HK-2 (cell line): Measurements from ENCODE around the gene PGAP2.
"Not testable (repeated sequence)": the region's sequence is repeated elsewhere in the genome, so short reads cannot be mapped to it uniquely, and the experiment has no call there.

ENCODE experiments used
- DNase-seq: peaks from one replicate; pipeline ENCODE4 v3.0.0-alpha.2; 2018; ENCODE audit not compliant: unreplicated experiment

PGAP2 gene

GRCh38 chr11:3807909-3808860, at the start of gene PGAP2:
Gene PGAP2 (plus strand): TSS chr11:3808560. CDS start chr11:3811260, 2,700 bp downstream.
- peak; percentile 69 for DNase-seq

- DNase-seq, result no peak
Measured at GRCh38 chr11:3764266-3764665, 44.1 kb upstream of the PGAP2 start.

GRCh38 chr11:3766836-3767235, 41.5 kb upstream of the PGAP2 start:
- not testable (repeated sequence) for DNase-seq

GRCh38 chr11:3767536-3767935, 40.8 kb upstream of the PGAP2 start:
- no peak for DNase-seq

GRCh38 chr11:3773180-3773579, 35.2 kb upstream of the PGAP2 start:
- DNase-seq, result no peak

DNA sequence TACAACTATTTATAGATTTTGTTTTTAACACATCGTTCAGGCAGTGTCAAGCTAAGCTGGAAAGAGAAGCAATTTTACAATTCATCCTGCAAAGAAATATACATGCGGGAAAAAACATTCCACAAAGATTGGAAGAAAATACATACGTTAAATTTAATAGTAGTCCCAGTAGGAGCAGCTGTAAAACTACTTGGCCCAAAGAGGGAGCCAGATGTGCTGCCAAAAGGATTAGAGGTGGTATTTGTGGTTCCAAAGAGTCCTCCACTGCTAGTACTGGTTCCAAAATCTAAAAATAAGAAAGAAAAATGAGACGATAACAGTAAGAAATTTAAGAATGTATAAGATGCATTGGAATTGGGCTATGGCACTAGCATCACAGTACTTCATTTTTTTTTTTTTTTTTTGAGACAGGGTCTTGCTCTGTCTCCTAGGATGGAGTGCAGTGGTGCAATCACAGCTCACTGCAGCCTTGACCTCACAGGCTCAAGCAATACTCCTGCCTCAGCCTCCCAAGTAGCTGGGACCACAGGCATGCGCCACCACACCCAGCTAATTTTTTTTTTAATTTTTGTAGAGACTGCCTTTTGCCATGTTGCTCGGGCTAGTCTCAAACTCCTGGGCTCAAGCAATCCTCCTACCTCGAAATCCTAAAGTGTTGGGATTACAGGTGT, 32.5 kb upstream of the PGAP2 start:
- DNase-seq, result no peak

- no peak for DNase-seq
Measured at GRCh38 chr11:3781423-3781822, 26.9 kb upstream of the PGAP2 start.

DNA sequence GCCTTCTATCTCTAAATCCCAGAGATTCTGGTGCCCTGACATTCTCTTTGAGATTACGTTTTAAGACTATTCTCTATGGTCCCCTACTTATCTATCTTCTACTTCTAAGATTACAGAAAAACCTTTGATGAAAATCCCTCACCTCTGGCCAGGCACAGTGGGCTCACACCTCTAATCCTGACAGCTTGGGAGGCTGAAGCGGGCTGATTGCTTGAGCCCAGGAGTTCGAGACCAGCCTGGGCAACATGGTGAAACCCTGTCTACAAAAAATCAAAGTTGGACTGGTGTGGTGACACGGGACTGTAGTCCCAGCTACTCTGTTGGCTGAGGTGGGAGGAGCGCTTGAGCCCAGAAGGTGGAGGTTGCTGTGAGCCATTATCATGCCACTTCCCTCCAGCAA, 25.4 kb upstream of the PGAP2 start:
- DNase-seq, result no peak

- DNase-seq, result no peak
Measured at GRCh38 chr11:3783611-3784010, 24.7 kb upstream of the PGAP2 start.

GRCh38 chr11:3786781-3787428, 21.5 kb upstream of the PGAP2 start:
- no peak for DNase-seq

DNA sequence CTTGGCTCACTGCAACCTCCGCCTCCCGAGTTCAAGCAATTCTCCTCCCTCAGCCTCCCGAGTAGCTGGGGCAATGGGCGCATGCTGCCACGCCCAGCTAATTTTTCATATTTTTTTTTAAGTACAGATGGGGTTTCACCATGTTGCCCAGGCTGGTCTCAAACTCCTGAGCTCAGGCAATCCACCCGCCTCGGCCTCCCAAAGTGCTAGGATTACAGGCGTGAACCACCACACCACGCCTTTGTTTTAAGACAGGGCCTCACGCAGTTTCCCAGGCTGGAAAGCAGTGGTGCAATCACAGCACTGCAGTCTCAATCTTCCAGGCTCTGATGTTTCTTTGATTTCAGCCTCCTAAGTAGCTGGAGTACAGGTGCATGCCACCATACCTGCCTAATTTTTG, 14.0 kb upstream of the PGAP2 start:
- not testable (repeated sequence) for DNase-seq

DNA sequence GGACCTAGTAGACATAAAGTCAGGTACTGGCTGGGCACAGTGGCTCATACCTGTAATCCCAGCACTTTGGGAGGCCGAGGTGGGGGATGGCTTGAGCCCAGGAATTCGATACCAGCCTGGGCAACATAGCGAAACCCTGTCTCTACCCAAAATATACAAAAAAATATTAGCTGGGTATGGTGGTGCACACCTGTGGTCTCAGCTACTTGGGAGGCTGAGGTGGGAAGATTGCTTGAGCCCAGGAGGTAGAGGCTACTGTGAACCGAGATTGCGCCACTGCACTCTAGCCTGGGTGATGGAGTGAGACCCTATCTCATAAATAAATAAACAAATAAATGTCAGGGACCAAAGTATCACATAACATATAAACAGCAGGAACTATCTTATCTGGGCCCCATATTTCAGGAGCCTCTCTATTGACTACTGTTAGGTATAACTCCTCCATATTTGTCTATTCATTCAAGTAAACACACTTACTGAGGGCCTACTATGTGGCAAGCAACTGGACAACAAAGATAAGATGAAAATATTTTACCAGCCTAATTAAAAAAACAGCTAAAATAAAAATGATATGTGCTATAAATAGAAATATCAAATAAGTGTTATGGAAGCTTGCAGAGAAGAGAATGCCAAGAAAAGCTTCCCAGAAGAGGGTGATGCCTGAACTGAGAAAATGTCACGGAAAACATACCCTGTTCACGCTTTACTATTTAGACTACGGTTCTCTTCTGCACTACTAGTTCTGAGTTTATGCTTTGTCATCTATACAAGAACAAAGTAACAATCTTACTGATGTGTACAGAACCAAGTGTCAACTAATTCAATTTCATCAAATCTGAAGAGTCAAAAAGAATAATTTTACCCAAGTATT, 13.0 kb upstream of the PGAP2 start:
- no peak for DNase-seq

DNA sequence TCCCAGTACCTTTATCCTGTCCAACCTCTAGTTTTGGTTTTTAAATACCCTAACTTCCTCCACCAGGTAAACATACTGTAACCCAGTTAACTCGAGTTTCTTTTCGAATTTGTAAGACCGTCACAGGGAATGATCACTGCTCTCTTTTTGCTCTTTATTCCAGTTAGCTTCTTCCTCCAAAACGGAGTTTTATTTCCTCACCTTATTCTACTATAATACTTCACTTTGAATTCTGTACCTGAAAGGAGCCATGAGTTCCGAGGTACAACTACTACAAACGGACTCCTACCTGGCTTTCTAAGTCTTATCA, 12.4 kb upstream of the PGAP2 start:
- DNase-seq, result no peak

- DNase-seq, result no peak
Measured at GRCh38 chr11:3796346-3796745, 12.0 kb upstream of the PGAP2 start.

GRCh38 chr11:3796801-3797328, 11.5 kb upstream of the PGAP2 start:
- no peak for DNase-seq

DNA sequence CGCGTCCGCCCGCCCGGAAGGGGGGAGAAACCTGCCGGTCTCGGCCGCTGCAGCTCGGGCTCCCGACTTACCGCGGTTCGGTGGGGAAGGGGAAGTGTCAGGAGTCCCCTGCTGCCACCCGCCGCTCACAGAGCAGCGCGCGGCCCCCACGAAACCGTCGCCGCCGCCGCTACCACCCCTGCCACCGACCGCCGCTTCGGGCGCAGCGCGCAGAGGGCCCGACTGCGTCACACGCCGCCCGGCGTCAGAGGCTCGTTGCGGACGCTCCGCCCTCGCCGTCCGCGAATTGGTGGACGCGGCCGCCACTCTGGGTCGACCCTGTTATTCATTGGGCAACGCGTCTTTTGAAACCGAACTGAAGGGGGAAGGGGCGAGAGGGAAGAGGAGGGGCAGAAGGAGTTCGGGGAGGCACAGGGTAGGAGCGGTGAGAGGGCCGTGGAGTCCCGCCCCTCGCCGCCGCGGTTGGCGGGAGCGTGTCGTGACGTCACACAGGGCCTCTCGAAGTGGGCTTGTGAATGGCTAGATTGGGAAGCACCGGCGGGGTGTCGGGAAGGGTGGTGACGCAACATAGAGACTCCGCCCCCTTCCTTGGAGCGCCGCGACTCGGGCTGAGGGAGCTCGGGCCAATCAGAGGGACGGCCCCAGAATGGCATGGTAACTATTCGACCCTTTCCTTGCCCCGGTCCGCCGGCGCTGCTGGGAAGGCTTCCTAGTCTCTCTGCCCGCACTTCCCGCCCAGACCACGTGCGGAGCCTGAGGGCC, 10.8 kb upstream of the PGAP2 start, which contains the start of gene NUP98:
NUP98 (minus strand) TSS at position 226 of the 762 bp plus-strand sequence. CDS start 15,437 bp downstream, outside the sequence.
- DNase-seq, result peak; percentile 98

GRCh38 chr11:3799143-3799542, 9.2 kb upstream of the PGAP2 start:
- no peak for DNase-seq

DNA sequence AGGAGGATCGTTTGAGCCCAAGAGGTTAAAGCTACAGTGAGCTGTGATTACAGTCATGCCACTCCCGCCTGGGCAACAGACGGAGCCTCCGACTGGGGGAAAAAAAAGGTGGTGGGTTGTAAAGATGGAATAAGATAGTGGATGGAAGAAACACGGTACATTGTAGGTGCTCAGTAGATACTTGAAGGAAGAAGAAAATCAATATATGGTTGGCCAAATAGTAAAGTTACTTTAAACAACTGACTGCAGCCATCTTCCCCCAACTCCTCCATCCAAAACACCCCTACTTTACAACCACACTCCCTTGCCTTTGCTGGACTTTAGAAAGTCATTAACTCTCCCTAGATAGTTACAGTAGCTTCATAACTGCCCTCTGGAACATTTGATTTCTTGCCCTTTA, 8.5 kb upstream of the PGAP2 start:
- no peak for DNase-seq

DNA sequence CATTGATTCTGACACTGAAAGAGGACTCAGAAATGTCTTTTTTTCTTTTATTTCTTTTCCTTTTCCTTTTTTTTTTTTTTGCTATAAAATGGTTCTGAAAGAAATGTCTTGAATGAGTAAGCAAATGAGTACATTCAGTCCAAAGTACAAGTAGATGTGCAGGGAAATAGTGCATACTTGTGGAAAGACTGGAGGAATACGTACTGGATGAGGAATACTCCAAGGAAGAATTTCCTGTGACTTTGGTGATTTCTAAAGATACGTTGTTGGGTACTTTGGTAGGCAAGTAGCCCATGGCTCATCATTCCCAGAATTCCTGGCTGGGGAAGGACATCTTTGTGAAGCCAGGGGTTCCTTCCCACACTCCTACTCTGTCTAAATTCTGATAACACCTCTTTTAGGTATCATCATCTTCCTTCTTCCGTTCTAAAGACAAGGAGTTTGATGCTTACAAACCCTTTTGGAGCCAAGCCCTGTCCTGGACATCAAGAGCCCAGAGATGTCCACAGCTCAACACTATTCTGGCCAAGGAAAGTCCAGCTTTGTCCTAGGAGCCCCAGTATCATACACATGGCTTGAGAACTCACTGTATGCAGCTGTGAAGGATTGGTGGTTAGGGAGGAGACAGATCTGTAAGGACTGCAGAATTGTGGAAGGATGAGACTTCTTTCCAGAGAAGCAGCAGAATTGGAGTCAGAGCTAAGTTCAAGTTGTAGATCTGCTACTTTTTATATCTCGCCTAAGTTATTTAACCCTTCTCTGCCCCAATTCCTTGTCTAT, 6.2 kb upstream of the PGAP2 start:
- no peak for DNase-seq
